Ishikawa (cell line): ENCODE results near the gene SASH1.

Source experiments
- CEBPB ChIP-seq: IDR thresholded peaks from 2 replicates; pipeline ENCODE4 v1.6.1; 2012
- EGR1 ChIP-seq: IDR thresholded peaks from 2 replicates; pipeline ENCODE4 v1.6.1; 2012
- EP300 ChIP-seq: IDR thresholded peaks from 2 replicates; pipeline ENCODE4 v1.6.1; 2012; ENCODE audit warnings: borderline replicate concordance
- RAD21 ChIP-seq: IDR thresholded peaks from 2 replicates; pipeline ENCODE4 v1.6.1; 2012; ENCODE audit warnings: low read depth
- REST ChIP-seq: IDR thresholded peaks from 2 replicates; pipeline ENCODE4 v1.6.1; 2012; ENCODE audit warnings: low read depth, mild to moderate bottlenecking
- TAF1 ChIP-seq: IDR thresholded peaks from 2 replicates; pipeline ENCODE4 v1.6.1; 2012; ENCODE audit warnings: low read depth, mild to moderate bottlenecking
- YY1 ChIP-seq: IDR thresholded peaks from 2 replicates; pipeline ENCODE4 v1.6.1; 2012; ENCODE audit warnings: low read depth

GRCh38 chr6:148316308-148316707 lies 26.3 kb upstream of the SASH1 start:
- no peak for TF ChIP-seq YY1
- TF ChIP-seq RAD21 = no peak
- TF ChIP-seq CEBPB = no peak
- TF ChIP-seq EP300 = no peak
- no peak for TF ChIP-seq TAF1
- TF ChIP-seq EGR1 = no peak
- no peak for TF ChIP-seq REST
